Transverse colon (tissue), 4 donors: ENCODE results near the gene CCL11. TPM values are rescaled to one million over a fixed set of nuclear protein-coding genes. Genes with fewer than 3 reads are reported as not detected.

Experiments
- DNase-seq: peaks from one replicate; pipeline ENCODE4 v3.0.0-alpha.2; 2019
- H3K27ac ChIP-seq, 4 donors: fragments of 200-600 bp; sonication (generic); 2 replicates each; pipeline ENCODE4 v1.5.1; 2016 to 2018; ENCODE audit warnings: inconsistent platforms in 4 of 4
- H3K27me3 ChIP-seq: fragments of 200-600 bp; sonication (generic); 2 replicates; pipeline ENCODE4 v1.5.1; 2017; ENCODE audit warnings: inconsistent platforms
- H3K36me3 ChIP-seq, 4 donors: fragments of 200-600 bp; sonication (generic); 2 replicates each; pipeline ENCODE4 v1.5.1; 2017 to 2019; ENCODE audit warnings: inconsistent platforms in 4 of 4
- H3K4me1 ChIP-seq, 4 donors: fragments of 200-600 bp; sonication (generic); 2 replicates each; pipeline ENCODE4 v1.5.1; 2017 to 2020; ENCODE audit warnings: inconsistent platforms in 4 of 4
- H3K4me3 ChIP-seq, 4 donors: fragments of 200-600 bp; sonication (generic); 1 replicate in 1 of 4; 2 replicates in 3 of 4; pipeline versions ENCODE4 v1.5.1 to v1.6.1; 2017 to 2019; ENCODE audit warnings: inconsistent platforms in 4 of 4
- H3K9me3 ChIP-seq, 2 donors: fragments of 200-600 bp; sonication (generic); 2 replicates each; pipeline ENCODE4 v1.5.1; 2017 to 2019; ENCODE audit warnings: inconsistent platforms in 2 of 2
- CTCF ChIP-seq, 5 experiments: fragments of 200-600 bp in 3 of 5; fragments of 450-650 bp in 2 of 5; sonication (generic) in 3 of 5; IDR thresholded peaks; 1 replicate in 2 of 5; 2 replicates in 3 of 5; pipeline ENCODE4 v1.5.1; 2016 to 2017; ENCODE audit warnings: antibody characterized with exemption in 5 of 5, inconsistent platforms in 3 of 5, mild to moderate bottlenecking in 2 of 5, moderate library complexity in 1 of 5
- EP300 ChIP-seq: sonication (generic); formaldehyde crosslinking; IDR thresholded peaks from one replicate; pipeline ENCODE4 v1.6.1; 2017; ENCODE audit warnings: antibody characterized with exemption, low read depth
- POLR2A ChIP-seq: fragments of 450-650 bp; IDR thresholded peaks from one replicate; pipeline ENCODE4 v1.6.1; 2016; ENCODE audit warnings: antibody characterized with exemption, mild to moderate bottlenecking, moderate library complexity
- POLR2AphosphoS5 ChIP-seq, 3 donors: sonication (generic); formaldehyde crosslinking; IDR thresholded peaks; one replicate each; pipeline ENCODE4 v1.6.1; 2016; ENCODE audit warnings: antibody characterized with exemption in 3 of 3
- WGBS, 2 donors: methylation state at CpG; one replicate each; pipeline ENCODE4 v1.1.5; 2018; ENCODE audit warnings: low coverage in 1 of 2; 5-methylcytosine and 5-hydroxymethylcytosine counted together
- in situ Hi-C, 4 donors: fragments of 200-750 bp; cut with MboI; loops; one replicate each; pipeline versions ENCODE4 v1.15.0 to v1.15.1; 2017; ENCODE audit warnings: low sequenced_read_pairs in 3 of 4, low pct_ligation_motif_present in 1 of 4, low pct_unique_long_range_greater_than_20kb in 1 of 4
- intact Hi-C: fragments of 100-400 bp; cut with DNase I; formaldehyde crosslinking; loops from one replicate; pipeline ENCODE4 v1.15.1; 2023; ENCODE audit warnings: low total_unique reads
- total RNA-seq, 4 donors: library from RNA; depleted of rRNA; stranded (reverse); fragments of >200 nt; gene quantifications; one replicate each; pipeline ENCODE4 v1.1.0, GENCODE V29; 2016

CCL11 gene
- total RNA-seq, 4 donors from 2014 or later = 3.0 to 10.5 (median 5.8) TPM

GRCh38 chr17:34300652-34301370 lies 15.3 kb downstream of the CCL11 start:
- peak in 1 of 3 donors; percentile 48 for TF ChIP-seq POLR2AphosphoS5 (IDR thresholded peaks at IDR 0.05)
- TF ChIP-seq CTCF (IDR thresholded peaks at IDR 0.05) = no peak
- no peak for TF ChIP-seq POLR2A
- no peak for TF ChIP-seq EP300
- H3K27ac ChIP-seq = peak overlapping the region; percentile 21 to 65 (median 44)
- no peak for DNase-seq
- H3K4me1 ChIP-seq = peaks cover 0 to 11% (median 7%) of the 10 kb centered on the region in 4 donors
- intact Hi-C loops (loop anchor here (10.0 kb wide), 1 partner anchor 96 kb away; no protein-coding TSS in a partner anchor), in situ Hi-C loops (no loop called here)
- H3K4me3 ChIP-seq = no peak overlapping the region
- WGBS, 2 donors = 78 to 89% methylated on average over 3 of the region's 3 CpGs
- H3K9me3 ChIP-seq = no peaks in the 10 kb centered on the region
- H3K27me3 ChIP-seq = no peaks in the 10 kb centered on the region
- H3K36me3 ChIP-seq = no peaks in the 10 kb centered on the region

GRCh38 chr17:34301986-34302385 lies 16.4 kb downstream of the CCL11 start:
- H3K4me1 ChIP-seq = peaks cover 0 to 17% (median 7%) of the 10 kb centered on the region in 4 donors
- no peak for TF ChIP-seq POLR2A
- no peak for TF ChIP-seq CTCF (IDR thresholded peaks at IDR 0.05)
- TF ChIP-seq EP300 = no peak
- TF ChIP-seq POLR2AphosphoS5 (IDR thresholded peaks at IDR 0.05) = no peak
- in situ Hi-C loops = no loop called here
- WGBS, 2 donors = 70 to 94% methylated on average over 2 of the region's 2 CpGs
- no peaks in the 10 kb centered on the region for H3K9me3 ChIP-seq
- no peaks in the 10 kb centered on the region for H3K27me3 ChIP-seq
- DNase-seq = no peak
- H3K36me3 ChIP-seq = no peaks in the 10 kb centered on the region
- peak overlapping the region in 1 of 4 donors; percentile 65 for H3K27ac ChIP-seq
- intact Hi-C loops = loop anchor here (10.0 kb wide), 1 partner anchor 97 kb away; no protein-coding TSS in a partner anchor
- no peak overlapping the region for H3K4me3 ChIP-seq

GRCh38 chr17:34302636-34303035 lies 17.1 kb downstream of the CCL11 start:
- Histone ChIP-seq H3K27ac (no peak overlapping the region), H3K27me3 (no peaks in the 10 kb centered on the region), H3K36me3 (no peaks in the 10 kb centered on the region), H3K4me3 (no peak overlapping the region), H3K9me3 (no peaks in the 10 kb centered on the region), H3K4me1 (peaks cover 0 to 22% (median 7%) of the 10 kb centered on the region in 4 donors)
- intact Hi-C loops = loop anchor here (10.0 kb wide), 1 partner anchor 98 kb away; no protein-coding TSS in a partner anchor
- in situ Hi-C loops = no loop called here
- no peak for DNase-seq
- TF ChIP-seq CTCF (IDR thresholded peaks at IDR 0.05) (no peak), POLR2AphosphoS5 (IDR thresholded peaks at IDR 0.05) (no peak), EP300 (no peak), POLR2A (no peak)
- WGBS, 2 donors = 82 to 88% methylated on average over 1 of the region's 1 CpG

- Histone ChIP-seq H3K36me3 (no peaks in the 10 kb centered on the region), H3K27me3 (no peaks in the 10 kb centered on the region), H3K4me3 (no peak overlapping the region), H3K4me1 (peaks cover 0 to 23% (median 7%) of the 10 kb centered on the region in 4 donors), H3K27ac (no peak overlapping the region), H3K9me3 (no peaks in the 10 kb centered on the region)
- DNase-seq = no peak
- TF ChIP-seq CTCF (IDR thresholded peaks at IDR 0.05) = no peak
- no peak for TF ChIP-seq EP300
- TF ChIP-seq POLR2AphosphoS5 (IDR thresholded peaks at IDR 0.05) = no peak
- TF ChIP-seq POLR2A = no peak
- intact Hi-C loops (loop anchor here (10.0 kb wide), 1 partner anchor 99 kb away; no protein-coding TSS in a partner anchor), in situ Hi-C loops (no loop called here)
- 63 to 76% methylated on average over 2 of the region's 2 CpGs for WGBS, 2 donors
These were observed 18.1 kb downstream of the CCL11 start for GRCh38 chr17:34303606-34304005.
